Endothelial cell of hepatic sinusoid (primary cell): ENCODE measurements around the gene ZNF197.
"Not testable (repeated sequence)": the region's sequence is repeated elsewhere in the genome, so short reads cannot be mapped to it uniquely, and the experiment has no call there.

Experiments
- in situ Hi-C: cut with HindIII; loops from 2 replicates; pipeline ENCODE4 v1.10.0; 2017; ENCODE audit warnings: low sequenced_read_pairs

ZNF197 gene

GRCh38 chr3:44659434-44659833, 34.6 kb downstream of the ZNF197 start:
- in situ Hi-C loops = no loop called here

GRCh38 chr3:44661189-44661588, 36.4 kb downstream of the ZNF197 start:
- in situ Hi-C loops = no loop called here

- in situ Hi-C loops = no loop called here
Observed at GRCh38 chr3:44665173-44665572, 40.3 kb downstream of the ZNF197 start.

- in situ Hi-C loops = no loop called here
Observed at GRCh38 chr3:44666346-44666745, 41.5 kb downstream of the ZNF197 start.

- in situ Hi-C loops = no loop called here
Observed at GRCh38 chr3:44669760-44670159, 44.9 kb downstream of the ZNF197 start.

- in situ Hi-C loops = not testable (repeated sequence)
Observed at GRCh38 chr3:44673466-44673865, 48.6 kb downstream of the ZNF197 start.

- in situ Hi-C loops = no loop called here
Observed at GRCh38 chr3:44674211-44674610, 49.4 kb downstream of the ZNF197 start.

- in situ Hi-C loops = no loop called here
Observed at GRCh38 chr3:44678480-44679116, 53.8 kb downstream of the ZNF197 start.

GRCh38 chr3:44680921-44681455, 56.2 kb downstream of the ZNF197 start:
- in situ Hi-C loops = loop anchor here (5.0 kb wide), 1 partner anchor 36 kb away; no protein-coding TSS in a partner anchor

GRCh38 chr3:44682182-44682896, 57.5 kb downstream of the ZNF197 start:
- in situ Hi-C loops = loop anchor here (5.0 kb wide), 1 partner anchor 35 kb away; no protein-coding TSS in a partner anchor

- in situ Hi-C loops = no loop called here
Observed at GRCh38 chr3:44685128-44685800, 60.4 kb downstream of the ZNF197 start.

- in situ Hi-C loops = no loop called here
Observed at GRCh38 chr3:44687898-44688297, 63.1 kb downstream of the ZNF197 start.
